Mucosa of stomach (tissue), 1 donor: Measurements from ENCODE around the gene RAC2.

Source experiments
- H3K27me3 ChIP-seq: one replicate; pipeline ENCODE4 v1.7.0; 2013; ENCODE audit warnings: mild to moderate bottlenecking, low read length; ENCODE audit not compliant: control insufficient read depth, insufficient read depth
- H3K36me3 ChIP-seq: one replicate; pipeline ENCODE4 v1.7.0; 2013; ENCODE audit warnings: low read length; ENCODE audit not compliant: control insufficient read depth, insufficient read depth
- H3K4me1 ChIP-seq: one replicate; pipeline ENCODE4 v1.7.0; 2013; ENCODE audit warnings: mild to moderate bottlenecking, low read length; ENCODE audit not compliant: control insufficient read depth, insufficient read depth
- H3K4me3 ChIP-seq: one replicate; pipeline ENCODE4 v1.7.0; 2013; ENCODE audit warnings: low read length
- H3K9ac ChIP-seq: one replicate; pipeline ENCODE4 v1.7.0; 2013; ENCODE audit warnings: mild to moderate bottlenecking, low read length, moderate library complexity
- H3K9me3 ChIP-seq: one replicate; pipeline ENCODE4 v1.7.0; 2013; ENCODE audit warnings: mild to moderate bottlenecking, low read length, moderate library complexity; ENCODE audit not compliant: control insufficient read depth
- donor health status: Pancreatic carcinoma.

The RAC2 gene

GRCh38 chr22:37244114-37244921 lies at the start of gene RAC2:
Gene RAC2 (minus strand): TSS chr22:37244269. CDS start chr22:37244148, 121 bp downstream.
- peaks cover 23% of the 10 kb centered on the region for H3K4me1 ChIP-seq
- H3K9me3 ChIP-seq: no peaks in the 10 kb centered on the region
- peak within 1 kb of the TSS; percentile 36 for H3K4me3 ChIP-seq
- H3K9ac ChIP-seq: peak within 1 kb of the TSS; percentile 55
- no peaks in the 10 kb centered on the region for H3K36me3 ChIP-seq
- H3K27me3 ChIP-seq: peaks cover 7% of the 10 kb centered on the region

DNA sequence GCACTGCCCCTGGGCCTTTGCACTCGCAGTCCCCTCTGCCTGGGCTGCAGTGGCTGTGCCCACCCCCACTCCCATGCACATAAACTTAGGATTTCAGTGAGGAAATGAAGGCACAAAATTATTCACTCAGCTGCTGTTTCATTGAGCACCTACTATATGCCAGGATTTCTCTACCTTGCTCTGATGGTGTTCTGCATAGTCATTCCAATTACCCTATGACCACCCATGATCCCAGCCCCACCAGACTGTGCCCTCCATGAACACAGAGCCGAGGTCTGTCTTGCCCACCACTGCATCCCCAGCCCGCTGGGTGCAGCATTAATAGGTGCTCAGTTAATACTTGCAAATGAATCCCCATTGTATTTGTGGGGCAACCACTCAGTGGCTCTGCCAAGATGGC lies 49.1 kb upstream of the RAC2 start:
- Histone ChIP-seq H3K9ac (no peak overlapping the region), H3K36me3 (no peaks in the 10 kb centered on the region), H3K27me3 (peaks cover 4% of the 10 kb centered on the region), H3K4me1 (no peaks in the 10 kb centered on the region), H3K4me3 (no peak overlapping the region), H3K9me3 (no peaks in the 10 kb centered on the region)

DNA sequence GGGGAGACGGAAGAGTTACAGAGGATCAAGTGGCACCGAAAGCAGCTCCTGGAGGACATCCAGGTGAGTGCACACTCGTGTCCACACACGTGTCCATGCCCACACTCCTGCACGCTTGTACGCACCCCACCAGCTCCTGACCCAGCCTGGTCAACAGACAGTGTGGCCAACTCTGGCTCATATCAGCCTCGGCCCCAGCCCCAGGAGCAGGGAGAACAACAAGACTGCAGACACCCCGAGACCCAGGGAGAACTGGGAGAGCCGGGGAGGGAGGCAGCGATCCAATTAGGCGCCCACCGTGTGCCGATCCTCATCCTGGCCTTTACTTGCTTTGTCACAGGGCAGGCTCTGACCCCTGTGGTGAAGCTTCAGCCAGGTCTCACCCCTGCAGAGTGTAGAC lies 48.6 kb upstream of the RAC2 start:
- H3K9ac ChIP-seq: no peak overlapping the region
- no peaks in the 10 kb centered on the region for H3K36me3 ChIP-seq
- no peaks in the 10 kb centered on the region for H3K4me1 ChIP-seq
- H3K27me3 ChIP-seq: peaks cover 4% of the 10 kb centered on the region
- H3K4me3 ChIP-seq: no peak overlapping the region
- no peaks in the 10 kb centered on the region for H3K9me3 ChIP-seq

DNA sequence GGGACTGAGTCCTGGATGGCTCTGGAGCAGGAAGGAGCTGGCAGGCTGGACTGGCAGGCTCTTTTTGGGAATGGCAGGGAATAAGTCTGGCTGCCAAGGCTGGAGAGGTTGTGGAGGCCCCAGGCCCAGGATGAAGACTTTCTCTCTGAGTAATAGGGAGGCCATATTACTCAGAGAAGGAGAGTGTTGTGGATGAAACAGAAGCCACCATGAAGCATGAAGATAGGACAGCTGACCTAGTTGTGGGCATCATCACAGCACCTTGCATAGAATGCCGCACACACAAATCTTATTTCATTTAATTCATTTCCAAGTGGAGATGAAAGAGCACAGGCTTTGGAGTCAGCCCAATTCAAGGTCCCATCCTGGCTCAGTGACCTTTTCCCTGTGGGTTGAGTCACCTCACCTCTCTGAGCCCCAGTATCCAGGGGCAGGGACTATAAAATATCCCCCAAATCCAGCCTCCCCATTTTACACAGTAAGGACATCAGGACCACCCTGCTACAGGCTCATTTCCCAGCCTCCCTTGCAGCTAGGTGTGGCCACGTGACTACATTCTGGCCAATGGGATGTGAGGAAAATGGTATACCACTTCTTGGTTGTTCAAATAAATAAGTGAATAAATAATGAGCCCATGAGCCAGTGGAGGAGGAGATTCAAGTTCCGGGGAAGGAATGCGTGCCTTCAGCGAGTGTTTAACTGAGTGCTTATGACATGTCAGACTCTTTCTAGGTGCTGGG lies 47.7 kb upstream of the RAC2 start:
- H3K9ac ChIP-seq: no peak overlapping the region
- no peaks in the 10 kb centered on the region for H3K9me3 ChIP-seq
- no peak overlapping the region for H3K4me3 ChIP-seq
- peaks cover 4% of the 10 kb centered on the region for H3K27me3 ChIP-seq
- H3K36me3 ChIP-seq: no peaks in the 10 kb centered on the region
- H3K4me1 ChIP-seq: no peaks in the 10 kb centered on the region

DNA sequence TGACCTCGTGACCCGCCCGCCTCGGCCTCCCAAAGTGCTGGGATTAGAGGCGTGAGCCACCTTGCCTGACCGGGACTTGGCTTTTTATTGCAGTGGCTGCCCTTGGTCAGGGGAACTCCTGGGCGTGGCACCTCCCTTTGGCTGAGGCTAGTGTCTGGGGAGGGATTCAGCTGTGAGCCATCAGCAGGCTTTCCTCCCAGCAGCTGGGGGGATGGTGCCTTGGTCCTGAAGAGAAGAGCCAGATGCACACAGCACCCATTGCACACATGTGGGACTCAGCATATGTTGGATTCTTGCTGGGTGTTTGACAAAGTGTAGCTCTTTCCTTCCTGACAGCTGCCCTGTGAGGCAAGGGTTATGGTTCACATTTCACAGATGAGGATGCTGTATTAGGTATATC lies 46.7 kb upstream of the RAC2 start:
- Histone ChIP-seq H3K9ac (no peak overlapping the region), H3K9me3 (no peaks in the 10 kb centered on the region), H3K27me3 (peaks cover 4% of the 10 kb centered on the region), H3K4me1 (no peaks in the 10 kb centered on the region), H3K4me3 (no peak overlapping the region), H3K36me3 (no peaks in the 10 kb centered on the region)

DNA sequence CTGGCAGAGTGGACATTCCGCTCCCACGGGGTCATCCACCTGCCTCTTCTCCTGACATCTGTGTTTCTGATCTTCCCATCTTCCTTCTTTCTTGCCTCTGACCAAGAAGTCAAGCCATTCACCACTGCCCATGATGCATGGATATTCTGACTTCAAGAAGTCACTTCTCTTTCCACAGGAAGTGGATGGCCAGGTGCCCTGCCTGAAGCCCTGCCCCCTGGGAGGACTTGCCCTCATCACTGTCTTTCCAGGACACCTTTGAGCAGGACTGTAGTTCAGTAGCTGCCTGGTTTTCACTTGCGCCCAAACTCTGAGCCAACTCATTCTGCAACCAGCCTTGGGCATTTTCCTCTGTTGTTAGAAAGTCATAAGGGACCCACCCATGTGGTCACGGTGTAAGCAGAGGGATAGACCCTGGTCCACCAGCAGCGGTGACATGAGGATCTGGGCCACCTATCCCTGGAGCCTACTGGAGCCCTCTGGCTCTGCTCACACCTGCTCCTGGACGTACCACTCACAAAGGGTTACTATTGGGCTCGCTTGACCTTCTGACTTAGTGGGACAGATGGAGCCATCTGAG lies 45.2 kb upstream of the RAC2 start:
- Histone ChIP-seq H3K9me3 (no peaks in the 10 kb centered on the region), H3K4me1 (no peaks in the 10 kb centered on the region), H3K4me3 (no peak overlapping the region), H3K36me3 (no peaks in the 10 kb centered on the region), H3K9ac (no peak overlapping the region), H3K27me3 (peaks cover 7% of the 10 kb centered on the region)

GRCh38 chr22:37288521-37288920 lies 44.5 kb upstream of the RAC2 start:
- Histone ChIP-seq H3K9ac (no peak overlapping the region), H3K27me3 (peaks cover 11% of the 10 kb centered on the region), H3K9me3 (no peaks in the 10 kb centered on the region), H3K4me1 (no peaks in the 10 kb centered on the region), H3K4me3 (no peak overlapping the region), H3K36me3 (no peaks in the 10 kb centered on the region)

GRCh38 chr22:37287550-37287951 lies 43.5 kb upstream of the RAC2 start:
- Histone ChIP-seq H3K9me3 (no peaks in the 10 kb centered on the region), H3K4me1 (no peaks in the 10 kb centered on the region), H3K36me3 (no peaks in the 10 kb centered on the region), H3K9ac (no peak overlapping the region), H3K4me3 (no peak overlapping the region), H3K27me3 (peaks cover 19% of the 10 kb centered on the region)

- Histone ChIP-seq H3K4me1 (no peaks in the 10 kb centered on the region), H3K4me3 (no peak overlapping the region), H3K36me3 (no peaks in the 10 kb centered on the region), H3K9ac (no peak overlapping the region), H3K9me3 (no peaks in the 10 kb centered on the region), H3K27me3 (peaks cover 23% of the 10 kb centered on the region)
Observed at GRCh38 chr22:37285937-37286336, 41.9 kb upstream of the RAC2 start.

- Histone ChIP-seq H3K4me3 (no peak overlapping the region), H3K27me3 (peaks cover 23% of the 10 kb centered on the region), H3K36me3 (no peaks in the 10 kb centered on the region), H3K9ac (no peak overlapping the region), H3K9me3 (no peaks in the 10 kb centered on the region), H3K4me1 (no peaks in the 10 kb centered on the region)
Observed at GRCh38 chr22:37284805-37285355, 40.8 kb upstream of the RAC2 start.

DNA sequence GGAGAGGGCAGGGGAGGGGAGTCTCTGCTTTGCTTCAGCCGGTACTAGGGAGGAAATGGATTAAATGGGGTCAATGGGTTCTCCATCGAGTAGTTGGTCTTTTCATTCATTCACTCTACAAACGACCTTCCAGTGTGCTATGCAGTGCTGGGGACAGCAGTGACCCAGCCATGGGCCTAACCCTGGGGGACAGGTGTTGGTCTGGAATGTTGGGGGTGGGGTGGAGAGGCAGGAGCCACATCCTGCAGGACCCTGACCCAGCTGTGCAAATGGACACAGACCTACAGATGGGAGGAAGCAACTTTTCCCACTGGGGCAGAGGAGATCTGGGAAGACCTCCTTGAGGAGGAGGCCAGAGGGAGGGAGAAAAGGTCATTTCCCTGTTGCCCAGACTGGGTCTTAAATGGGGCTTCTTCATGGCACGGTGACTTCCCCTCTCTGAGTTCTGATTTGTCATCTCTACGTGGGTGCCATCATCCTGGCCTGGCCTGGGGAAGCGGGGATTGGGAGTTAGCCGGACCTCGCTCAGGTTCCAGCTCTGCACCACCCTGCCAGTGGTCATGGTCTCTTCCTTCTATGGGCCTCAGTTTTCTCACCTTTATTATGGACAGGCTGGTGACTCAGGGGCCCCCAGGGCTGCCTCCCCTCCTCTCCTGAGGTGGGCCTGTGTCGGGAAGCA lies 40.2 kb upstream of the RAC2 start:
- Histone ChIP-seq H3K27me3 (peaks cover 23% of the 10 kb centered on the region), H3K9me3 (no peaks in the 10 kb centered on the region), H3K4me3 (no peak overlapping the region), H3K4me1 (no peaks in the 10 kb centered on the region), H3K9ac (no peak overlapping the region), H3K36me3 (no peaks in the 10 kb centered on the region)
